ENCODE data around the gene CPPED1. TPM values are rescaled to one million over a fixed set of nuclear protein-coding genes. Genes with fewer than 3 reads are reported as not detected.

Gene CPPED1
- total and polyA plus RNA-seq, 8 donors: 8.0 to 178 (median 13.1) TPM

- H3K27ac ChIP-seq: no peak overlapping the region
- peaks cover 4 to 52% (median 24%) of the 10 kb centered on the region in 4 donors for H3K36me3 ChIP-seq
- H3K4me3 ChIP-seq: no peak overlapping the region
- H3K9me3 ChIP-seq: peaks cover 0 to 8% (median 5%) of the 10 kb centered on the region in 4 donors
- TF ChIP-seq POLR2A (IDR thresholded peaks at IDR 0.05) (no peak), CTCF (IDR thresholded peaks at IDR 0.05) (no peak), POLR2AphosphoS5 (IDR thresholded peaks at IDR 0.05) (no peak), EP300 (IDR thresholded peaks at IDR 0.05) (no peak)
- intact Hi-C loops (cut with DNase I; ENCODE audit: low total_unique reads): no loop called here
- WGBS, 5 donors: 78 to 92% (median 87%) methylated on average over 6 of the region's 6 CpGs
- DNase-seq: no peak
- H3K27me3 ChIP-seq: no peaks in the 10 kb centered on the region
- no peaks in the 10 kb centered on the region for H3K4me1 ChIP-seq
Measured at GRCh38 chr16:12740986-12741610, 62.6 kb downstream of the CPPED1 start.

GRCh38 chr16:12739738-12740137 lies 63.9 kb downstream of the CPPED1 start:
- no peak overlapping the region for H3K27ac ChIP-seq
- WGBS, 5 donors: 97 to 98% (median 98%) methylated on average over 3 of the region's 3 CpGs
- intact Hi-C loops (cut with DNase I; ENCODE audit: low total_unique reads): no loop called here

GRCh38 chr16:12737563-12737962 lies 66.1 kb downstream of the CPPED1 start:
- no peaks in the 10 kb centered on the region for H3K27me3 ChIP-seq
- DNase-seq: no peak
- H3K4me3 ChIP-seq: no peak overlapping the region
- 80 to 92% (median 88%) methylated on average over 6 of the region's 6 CpGs for WGBS, 5 donors
- H3K9me3 ChIP-seq: peaks cover 3 to 12% (median 11%) of the 10 kb centered on the region in 4 donors
- no peak overlapping the region for H3K27ac ChIP-seq
- no peaks in the 10 kb centered on the region for H3K4me1 ChIP-seq
- intact Hi-C loops (cut with DNase I; ENCODE audit: low total_unique reads): no loop called here
- no peak for TF ChIP-seq POLR2AphosphoS5 (IDR thresholded peaks at IDR 0.05)
- no peak for TF ChIP-seq EP300 (IDR thresholded peaks at IDR 0.05)
- no peak for TF ChIP-seq CTCF (IDR thresholded peaks at IDR 0.05)
- TF ChIP-seq POLR2A (IDR thresholded peaks at IDR 0.05): no peak
- peaks cover 4 to 65% (median 31%) of the 10 kb centered on the region in 4 donors for H3K36me3 ChIP-seq

More at GRCh38 chr16:12739738-12740137, 63.9 kb downstream of the CPPED1 start:
- TF ChIP-seq EP300 (IDR thresholded peaks at IDR 0.05) (no peak), CTCF (IDR thresholded peaks at IDR 0.05) (no peak), POLR2A (IDR thresholded peaks at IDR 0.05) (no peak), POLR2AphosphoS5 (IDR thresholded peaks at IDR 0.05) (no peak)
- Histone ChIP-seq H3K9me3 (peaks cover 0 to 6% (median 3%) of the 10 kb centered on the region in 4 donors), H3K4me1 (no peaks in the 10 kb centered on the region), H3K36me3 (peaks cover 4 to 56% (median 24%) of the 10 kb centered on the region in 4 donors), H3K27me3 (no peaks in the 10 kb centered on the region), H3K4me3 (no peak overlapping the region)
- DNase-seq: no peak

- no peak for TF ChIP-seq CTCF (IDR thresholded peaks at IDR 0.05)
- TF ChIP-seq EP300 (IDR thresholded peaks at IDR 0.05): no peak
- TF ChIP-seq POLR2AphosphoS5 (IDR thresholded peaks at IDR 0.05): no peak
- no peak for TF ChIP-seq POLR2A (IDR thresholded peaks at IDR 0.05)
- DNase-seq: no peak
- H3K27ac ChIP-seq: no peak overlapping the region
- H3K36me3 ChIP-seq: peaks cover 4 to 61% (median 25%) of the 10 kb centered on the region in 4 donors
- H3K4me3 ChIP-seq: no peak overlapping the region
- intact Hi-C loops (cut with DNase I; ENCODE audit: low total_unique reads): no loop called here
- H3K9me3 ChIP-seq: peaks cover 3 to 24% (median 18%) of the 10 kb centered on the region in 4 donors
- WGBS, 5 donors: 87 to 97% (median 92%) methylated on average over 2 of the region's 2 CpGs
- no peaks in the 10 kb centered on the region for H3K4me1 ChIP-seq
- H3K27me3 ChIP-seq: no peaks in the 10 kb centered on the region
Measured at GRCh38 chr16:12735805-12736204, 67.9 kb downstream of the CPPED1 start.

All from stomach (tissue), 9 donors.